ENCODE measurements around the gene FABP3. TPM values are rescaled to one million over a fixed set of nuclear protein-coding genes. Genes with fewer than 3 reads are reported as not detected.

Gene FABP3
- total and polyA plus RNA-seq, 2 experiments from 2014 or later = 19.3 to 50.2 TPM

- TF ChIP-seq REST (IDR thresholded peaks at IDR 0.05; ENCODE audit: unreplicated experiment) (no peak), ZNF114 (CRISPR knock-in tag; IDR thresholded peaks at IDR 0.05) (no peak), ZNF331 (CRISPR knock-in tag; IDR thresholded peaks at IDR 0.05; ENCODE audit: low read depth) (no peak), ETS1 (IDR thresholded peaks at IDR 0.05) (no peak), EZH2 (IDR thresholded peaks at IDR 0.05; ENCODE audit: low read depth, unreplicated experiment) (no peak), STAT1 (IDR thresholded peaks at IDR 0.05; ENCODE audit: unreplicated experiment) (no peak), POLR2AphosphoS5 (IDR thresholded peaks at IDR 0.05; ENCODE audit: low read depth) (no peak), CREB1 (CRISPR knock-in tag; IDR thresholded peaks at IDR 0.05; ENCODE audit: low read depth) (no peak), JUNB (IDR thresholded peaks at IDR 0.05; ENCODE audit: unreplicated experiment) (no peak), EZH2phosphoT487 (IDR thresholded peaks at IDR 0.05; ENCODE audit: unreplicated experiment) (no peak), NANOG (IDR thresholded peaks at IDR 0.05; ENCODE audit: borderline replicate concordance) (no peak)
Observed at GRCh38 chr1:31398246-31398645, 25.4 kb upstream of the FABP3 start (continued).

- Histone ChIP-seq H3K4me2 (no peak overlapping the region), H3K27ac (ENCODE audit: low read depth) (no peak overlapping the region)
- no peak overlapping the region for H3K4me3 Mint-ChIP-seq
Observed at GRCh38 chr1:31397360-31398095, 24.7 kb upstream of the FABP3 start.

More at GRCh38 chr1:31397360-31398095, 24.7 kb upstream of the FABP3 start:
- DNase-seq (ENCODE audit: low spot score) (no peak), ATAC-seq (no peak)
- Histone ChIP-seq H2AFZ (peak overlapping the region; percentile 32; the same call in 1 of the 2 replicates), H3K36me3 (ENCODE audit: insufficient read depth) (no peaks in the 10 kb centered on the region), H3K27me3 (ENCODE audit: insufficient read depth) (peaks cover 3% of the 10 kb centered on the region; the same call in 1 of the 2 replicates), H3K79me2 (replicated peaks; ENCODE audit: insufficient read depth) (no peaks in the 10 kb centered on the region), H3F3A (replicated peaks; ENCODE audit: low read depth) (no peaks in the 10 kb centered on the region), H3K9me2 (ENCODE audit: insufficient read depth) (no peaks in the 10 kb centered on the region), H4K20me1 (replicated peaks; ENCODE audit: insufficient read depth) (no peaks in the 10 kb centered on the region; the same call in 1 of the 2 replicates), H3K4me3 (no peak overlapping the region), H3K4me1 (ENCODE audit: insufficient read depth) (peaks cover 7% of the 10 kb centered on the region)
- H3K27ac Mint-ChIP-seq = no peak overlapping the region
- H3K27me3 Mint-ChIP-seq (ENCODE audit: insufficient read depth, low read depth, poor library complexity) = peaks cover 14% of the 10 kb centered on the region
- TF ChIP-seq ZNF114 (CRISPR knock-in tag; IDR thresholded peaks at IDR 0.05) (no peak), POLR2AphosphoS5 (IDR thresholded peaks at IDR 0.05; ENCODE audit: low read depth) (no peak), NANOG (IDR thresholded peaks at IDR 0.05; ENCODE audit: borderline replicate concordance) (no peak), CTCF (conservative IDR thresholded peaks at IDR 0.05; ENCODE audit: low read depth in 2 of 2) (no peak)
- peaks cover 11% of the 10 kb centered on the region for H3K4me1 Mint-ChIP-seq
- no peaks in the 10 kb centered on the region for H3K36me3 Mint-ChIP-seq (ENCODE audit: low read depth)
- H3K9me3 Mint-ChIP-seq = no peaks in the 10 kb centered on the region
